K562 (cell line): Measurements from ENCODE around the gene FBXO36. TPM values are rescaled to one million over a fixed set of nuclear protein-coding genes. Genes with fewer than 3 reads are reported as not detected.

Experiments
- ASH1L ChIP-seq: fragments of 450-650 bp; IDR thresholded peaks from 2 replicates; pipeline ENCODE4 v1.6.1; 2018; ENCODE audit warnings: borderline replicate concordance, mild to moderate bottlenecking, low read depth; ENCODE audit not compliant: partially characterized antibody
- CREM ChIP-seq: IDR thresholded peaks from 2 replicates; pipeline ENCODE4 v1.6.1; 2014; ENCODE audit warnings: antibody characterized with exemption, low read depth
- CXXC5 ChIP-seq: fragments of 250-450 bp; sonication (Bioruptor Pico); IDR thresholded peaks from 2 replicates; pipeline ENCODE4 v1.8.0; 2022; ENCODE audit warnings: inconsistent platforms, mild to moderate bottlenecking, moderate library complexity
- ELF2 ChIP-seq: fragments of 250-450 bp; sonication (Bioruptor Pico); IDR thresholded peaks from 2 replicates; pipeline ENCODE4 v1.5.0; 2021; ENCODE audit warnings: mild to moderate bottlenecking
- ETV1 ChIP-seq: fragments of 450-650 bp; conservative IDR thresholded peaks from 2 replicates; pipeline ENCODE4 v1.6.1; 2016; ENCODE audit warnings: missing genetic modification characterization, control low read depth, low read depth, missing compliant biosample characterization
- ETV5 ChIP-seq: sonication (generic); formaldehyde crosslinking; IDR thresholded peaks from 2 replicates; pipeline ENCODE4 v1.4.0; 2020; ENCODE audit warnings: low read depth, mild to moderate bottlenecking, missing genetic modification reagents
- GABPB1 ChIP-seq: sonication (generic); formaldehyde crosslinking; IDR thresholded peaks from 2 replicates; pipeline ENCODE4 v1.8.0; 2022; ENCODE audit warnings: mild to moderate bottlenecking, missing genetic modification reagents
- MYC ChIP-seq, 2 experiments: fragments of 250-450 bp in 1 of 2; sonication (Bioruptor Pico) in 1 of 2; IDR thresholded peaks; 2 replicates each; pipeline versions ENCODE4 v1.5.1 to v1.6.1; 2012 to 2021; ENCODE audit warnings: low read depth in 2 of 2, borderline replicate concordance in 1 of 2, improper control_type of control experiment in 1 of 2, low read length in 1 of 2, mild to moderate bottlenecking in 1 of 2, moderate library complexity in 1 of 2
- MYNN ChIP-seq, 2 experiments: sonication (generic); formaldehyde crosslinking in 1 of 2; IDR thresholded peaks; 2 replicates each; pipeline versions ENCODE4 v1.5.0 to v1.6.1; 2016 to 2020; ENCODE audit warnings: antibody characterized with exemption in 1 of 2, missing genetic modification reagents in 1 of 2
- NEUROD1 ChIP-seq: fragments of 150-350 bp; IDR thresholded peaks from 2 replicates; pipeline ENCODE4 v1.6.1; 2014; ENCODE audit warnings: borderline replicate concordance, low read length, low read depth; ENCODE audit not compliant: partially characterized antibody
- NONO ChIP-seq, 2 experiments: fragments of 200-400 bp in 1 of 2; fragments of 450-650 bp in 1 of 2; formaldehyde crosslinking in 1 of 2; IDR thresholded peaks; 2 replicates each; pipeline ENCODE4 v1.6.1; 2017; ENCODE audit warnings: low read depth in 2 of 2, mild to moderate bottlenecking in 2 of 2, moderate library complexity in 2 of 2, low read length in 1 of 2
- RBBP5 ChIP-seq: fragments of 200-600 bp; sonication (generic); IDR thresholded peaks from 2 replicates; pipeline ENCODE4 v1.6.1; 2012; ENCODE audit warnings: borderline replicate concordance, mild to moderate bottlenecking, low read length, control low read depth, inconsistent platforms; ENCODE audit not compliant: insufficient read depth, poor library complexity, severe bottlenecking
- SMAD4 ChIP-seq: fragments of 250-450 bp; sonication (Bioruptor Pico); conservative IDR thresholded peaks from 2 replicates; pipeline ENCODE4 v1.8.0; 2021; ENCODE audit warnings: inconsistent platforms, mild to moderate bottlenecking, moderate library complexity
- SUPT5H ChIP-seq: fragments of 450-650 bp; IDR thresholded peaks from 2 replicates; pipeline ENCODE4 v1.6.1; 2016
- TAF9B ChIP-seq: fragments of 450-650 bp; IDR thresholded peaks from 2 replicates; pipeline ENCODE4 v1.6.1; 2018; ENCODE audit warnings: mild to moderate bottlenecking; ENCODE audit not compliant: partially characterized antibody
- ZNF407 ChIP-seq: fragments of 450-650 bp; IDR thresholded peaks from 2 replicates; pipeline ENCODE4 v1.6.1; 2016; ENCODE audit warnings: low read depth
- polyA plus RNA-seq, 8 experiments: library from polyadenylated mRNA; depleted of rRNA in 4 of 8; stranded (reverse) in 5 of 8; unstranded in 3 of 8; fragments of >200 nt; fragmentation: Nextera tagmentation in 2 of 8; fragmentation: Illumina TruSeq in 1 of 8; extraction: Ambion mirVana in 2 of 8; extraction: Trizol in 1 of 8; gene quantifications; 2 replicates each; pipeline versions ENCODE4 v1.2.1 to v1.2.3, GENCODE V29; 2011 to 2014; ENCODE audit warnings: inconsistent platforms in 1 of 8, missing spikeins in 1 of 8
- total RNA-seq, 7 experiments: library from RNA; depleted of rRNA in 6 of 7; stranded (reverse); fragments of >200 nt in 6 of 7; fragmentation: Illumina TruSeq in 2 of 7; extraction: Trizol in 2 of 7; gene quantifications; 2 replicates each; pipeline versions ENCODE4 v1.2.1 to v1.2.3, GENCODE V29; 2011 to 2021; ENCODE audit warnings: low replicate concordance in 1 of 7
- TF ChIP-seq, protein P1 (sequence below): fragments of 450-650 bp; IDR thresholded peaks from 2 replicates; pipeline ENCODE4 v1.6.1; 2017; ENCODE audit warnings: mild to moderate bottlenecking, moderate library complexity

Gene FBXO36
- total and polyA plus RNA-seq, 9 of the 15 experiments (the other 6 are each of a cell fraction or from before 2014, with no cell fraction given) = 0.40 to 0.91 (median 0.58) TPM

GRCh38 chr2:229921101-229921891 is 1.0 kb upstream of the FBXO36 start (continued):
- no peak for TF ChIP-seq ZNF407
- no peak for TF ChIP-seq SMAD4 (CRISPR knock-in tag)
- 0 out of 2 replicates have a peak, but pooled peaks have one; percentile 2 for TF ChIP-seq CREM
- TF ChIP-seq SUPT5H = peak; percentile 56; the same call in 1 of the 2 replicates
- peak; percentile 44; the same call in 1 of the 2 replicates for TF ChIP-seq ETV5 (CRISPR knock-in tag)
- TF ChIP-seq ELF2 (CRISPR knock-in tag) = peak; percentile 83
- TF ChIP-seq MYC (IDR thresholded peaks at IDR 0.05; ENCODE audit: low read depth, low read length) = peak; percentile 46; the same call in 1 of the 2 replicates
- no peak for TF ChIP-seq MYC (CRISPR knock-in tag; IDR thresholded peaks at IDR 0.05; ENCODE audit: borderline replicate concordance, low read depth)
- TF ChIP-seq ASH1L = peak; percentile 30
- TF ChIP-seq ETV1 (tag) = peak; percentile 77
- TF ChIP-seq RBBP5 = peak; percentile 38
- TF ChIP-seq GABPB1 = peak; percentile 63; the same call in 1 of the 2 replicates
- no peak for TF ChIP-seq MYNN (IDR thresholded peaks at IDR 0.05)
- no peak for TF ChIP-seq MYNN (CRISPR knock-in tag; IDR thresholded peaks at IDR 0.05)
- TF ChIP-seq NEUROD1 = no peak
- TF ChIP-seq, protein P1, sequence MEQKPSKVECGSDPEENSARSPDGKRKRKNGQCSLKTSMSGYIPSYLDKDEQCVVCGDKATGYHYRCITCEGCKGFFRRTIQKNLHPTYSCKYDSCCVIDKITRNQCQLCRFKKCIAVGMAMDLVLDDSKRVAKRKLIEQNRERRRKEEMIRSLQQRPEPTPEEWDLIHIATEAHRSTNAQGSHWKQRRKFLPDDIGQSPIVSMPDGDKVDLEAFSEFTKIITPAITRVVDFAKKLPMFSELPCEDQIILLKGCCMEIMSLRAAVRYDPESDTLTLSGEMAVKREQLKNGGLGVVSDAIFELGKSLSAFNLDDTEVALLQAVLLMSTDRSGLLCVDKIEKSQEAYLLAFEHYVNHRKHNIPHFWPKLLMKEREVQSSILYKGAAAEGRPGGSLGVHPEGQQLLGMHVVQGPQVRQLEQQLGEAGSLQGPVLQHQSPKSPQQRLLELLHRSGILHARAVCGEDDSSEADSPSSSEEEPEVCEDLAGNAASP = no peak
- 0 out of 4 replicates have a peak, but pooled peaks of 1 of the 2 experiments have one; percentile 19 for TF ChIP-seq NONO (IDR thresholded peaks at IDR 0.05; ENCODE audit: low read depth in 2 of 2, low read length in 1 of 2)
- peak; percentile 17 for TF ChIP-seq TAF9B
- no peak; the same call in 1 of the 2 replicates for TF ChIP-seq CXXC5 (CRISPR knock-in tag)
